Upper lobe of left lung (tissue), 4 donors: ENCODE data around the gene AQP12B.
"Not testable (repeated sequence)": the region's sequence is repeated elsewhere in the genome, so short reads cannot be mapped to it uniquely, and the experiment has no call there.

Experiments used
- EP300 ChIP-seq, 4 donors: sonication (generic); formaldehyde crosslinking; IDR thresholded peaks; one replicate each; pipeline ENCODE4 v1.5.1; 2017; ENCODE audit warnings: antibody characterized with exemption in 4 of 4, control low read depth in 2 of 4
- POLR2A ChIP-seq, 4 donors: fragments of 450-650 bp; IDR thresholded peaks; one replicate each; pipeline ENCODE4 v1.5.1; 2016 to 2017; ENCODE audit warnings: antibody characterized with exemption in 4 of 4, mild to moderate bottlenecking in 2 of 4
- POLR2AphosphoS5 ChIP-seq, 2 donors: sonication (generic); formaldehyde crosslinking; IDR thresholded peaks; one replicate each; pipeline ENCODE4 v1.5.1; 2017; ENCODE audit warnings: antibody characterized with exemption in 2 of 2
- TF ChIP-seq, protein P1 (sequence below), 6 experiments: fragments of 450-650 bp in 4 of 6; fragments of 200-600 bp in 2 of 6; sonication (generic) in 2 of 6; IDR thresholded peaks; one replicate each; pipeline ENCODE4 v1.5.1; 2016 to 2019; ENCODE audit warnings: antibody characterized with exemption in 6 of 6

DNA sequence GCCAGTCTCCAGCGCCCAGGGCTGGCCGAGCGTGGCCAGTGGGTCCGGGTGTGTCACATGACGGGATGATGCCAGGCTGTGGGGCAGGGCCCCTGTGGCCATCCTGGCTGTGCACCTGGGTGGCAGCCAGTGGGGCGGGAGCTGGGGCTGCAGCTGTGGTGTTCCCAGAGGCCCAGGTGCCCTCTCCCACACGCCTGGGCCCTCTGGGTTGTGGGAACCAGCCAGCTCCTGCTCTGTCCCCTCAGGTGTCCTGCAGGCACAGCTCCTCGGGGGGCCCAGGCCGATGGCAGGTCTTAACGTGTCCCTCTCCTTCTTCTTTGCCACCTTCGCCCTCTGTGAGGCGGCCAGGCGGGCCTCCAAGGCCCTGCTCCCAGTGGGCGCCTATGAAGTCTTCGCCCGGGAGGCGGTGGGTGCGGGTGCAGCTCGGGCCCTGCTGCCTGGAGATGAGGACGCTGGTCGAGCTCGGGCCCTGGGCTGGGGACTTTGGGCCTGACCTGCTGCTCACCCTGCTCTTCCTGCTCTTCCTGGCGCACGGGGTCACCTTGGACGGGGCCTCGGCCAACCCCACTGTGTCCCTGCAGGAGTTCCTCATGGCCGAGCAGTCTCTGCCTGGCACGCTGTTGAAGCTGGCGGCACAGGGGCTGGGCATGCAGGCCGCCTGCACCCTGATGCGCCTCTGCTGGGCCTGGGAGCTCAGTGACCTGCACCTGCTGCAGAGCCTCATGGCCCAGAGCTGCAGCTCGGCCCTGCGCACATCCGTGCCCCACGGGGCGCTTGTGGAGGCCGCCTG is 9.1 kb upstream of the AQP12B start, which contains the start of gene AQP12A:
- TF ChIP-seq, protein P1, sequence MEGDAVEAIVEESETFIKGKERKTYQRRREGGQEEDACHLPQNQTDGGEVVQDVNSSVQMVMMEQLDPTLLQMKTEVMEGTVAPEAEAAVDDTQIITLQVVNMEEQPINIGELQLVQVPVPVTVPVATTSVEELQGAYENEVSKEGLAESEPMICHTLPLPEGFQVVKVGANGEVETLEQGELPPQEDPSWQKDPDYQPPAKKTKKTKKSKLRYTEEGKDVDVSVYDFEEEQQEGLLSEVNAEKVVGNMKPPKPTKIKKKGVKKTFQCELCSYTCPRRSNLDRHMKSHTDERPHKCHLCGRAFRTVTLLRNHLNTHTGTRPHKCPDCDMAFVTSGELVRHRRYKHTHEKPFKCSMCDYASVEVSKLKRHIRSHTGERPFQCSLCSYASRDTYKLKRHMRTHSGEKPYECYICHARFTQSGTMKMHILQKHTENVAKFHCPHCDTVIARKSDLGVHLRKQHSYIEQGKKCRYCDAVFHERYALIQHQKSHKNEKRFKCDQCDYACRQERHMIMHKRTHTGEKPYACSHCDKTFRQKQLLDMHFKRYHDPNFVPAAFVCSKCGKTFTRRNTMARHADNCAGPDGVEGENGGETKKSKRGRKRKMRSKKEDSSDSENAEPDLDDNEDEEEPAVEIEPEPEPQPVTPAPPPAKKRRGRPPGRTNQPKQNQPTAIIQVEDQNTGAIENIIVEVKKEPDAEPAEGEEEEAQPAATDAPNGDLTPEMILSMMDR (IDR thresholded peaks at IDR 0.05) = not testable (repeated sequence)
- TF ChIP-seq POLR2A, POLR2AphosphoS5, EP300 (IDR thresholded peaks at IDR 0.05): not testable (repeated sequence)
